WTC11 (cell line): Measurements from ENCODE around the gene NT5C. TPM values are rescaled to one million over a fixed set of nuclear protein-coding genes. Genes with fewer than 3 reads are reported as not detected.

Source experiments
- ATAC-seq: fragments of 200-7000 bp; cut with Tn5 transposase; 2 replicates; pipeline ENCODE4 v1.10.0; 2021; ENCODE audit warnings: mild to moderate bottlenecking, moderate library complexity
- CTCF ChIA-PET: fragments of 300-600 bp; sonication (Branson Sonifier 250); formaldehyde crosslinking; loops from one replicate; lab custom pipeline; 2021; ENCODE audit warnings: antibody characterized with exemption; lab: Charles Lee
- POLR2A ChIA-PET: fragments of 350-600 bp; sonication (Branson Sonifier 250); formaldehyde crosslinking; loops from one replicate; lab custom pipeline; 2021; ENCODE audit warnings: antibody characterized with exemption; lab: Charles Lee
- DNase-seq: peaks from one replicate; pipeline ENCODE4 v3.0.0; 2021; ENCODE audit warnings: low spot score
- H3K27ac Mint-ChIP-seq: 2 replicates; pipeline ENCODE4 v1.8.0; 2021; ENCODE audit warnings: mixed read lengths
- H3K27me3 Mint-ChIP-seq: 2 replicates; pipeline ENCODE4 v1.8.0; 2021; ENCODE audit warnings: low read depth, mild to moderate bottlenecking, moderate library complexity, mixed read lengths
- H3K36me3 Mint-ChIP-seq: 2 replicates; pipeline ENCODE4 v1.8.0; 2021; ENCODE audit warnings: mixed read lengths
- H3K4me1 Mint-ChIP-seq: 2 replicates; pipeline ENCODE4 v1.8.0; 2022; ENCODE audit warnings: mixed read lengths
- H3K4me3 Mint-ChIP-seq: 2 replicates; pipeline ENCODE4 v1.8.0; 2021; ENCODE audit warnings: mild to moderate bottlenecking, moderate library complexity, mixed read lengths
- H3K9me3 Mint-ChIP-seq: 2 replicates; pipeline ENCODE4 v1.8.0; 2021; ENCODE audit warnings: mixed read lengths
- ATF1 ChIP-seq: sonication (generic); formaldehyde crosslinking; IDR thresholded peaks from 2 replicates; pipeline ENCODE4 v1.8.1; 2023; ENCODE audit warnings: mild to moderate bottlenecking, moderate library complexity, missing genetic modification reagents
- JAZF1 ChIP-seq: fragments of 250-450 bp; sonication (Bioruptor Pico); IDR thresholded peaks from 2 replicates; pipeline ENCODE4 v1.9.0; 2021; ENCODE audit warnings: moderate library complexity, mild to moderate bottlenecking, inconsistent platforms
- MXD4 ChIP-seq: fragments of 250-450 bp; sonication (Bioruptor Pico); IDR thresholded peaks from 2 replicates; pipeline ENCODE4 v1.8.0; 2021; ENCODE audit warnings: mild to moderate bottlenecking, moderate library complexity, borderline replicate concordance
- NFATC4 ChIP-seq: fragments of 250-450 bp; sonication (Bioruptor Pico); IDR thresholded peaks from 2 replicates; pipeline ENCODE4 v1.9.0; 2021; ENCODE audit warnings: mild to moderate bottlenecking
- NFYB ChIP-seq: sonication (generic); formaldehyde crosslinking; conservative IDR thresholded peaks from 2 replicates; pipeline ENCODE4 v1.8.0; 2022; ENCODE audit warnings: low read depth, missing genetic modification reagents
- NR3C1 ChIP-seq: sonication (generic); formaldehyde crosslinking; conservative IDR thresholded peaks from 2 replicates; pipeline ENCODE4 v1.8.1; 2023; ENCODE audit warnings: low read depth, mild to moderate bottlenecking, missing genetic modification reagents
- RORB ChIP-seq: fragments of 250-450 bp; sonication (Bioruptor Pico); IDR thresholded peaks from 2 replicates; pipeline ENCODE4 v1.9.0; 2021; ENCODE audit warnings: mild to moderate bottlenecking
- SP1 ChIP-seq: sonication (generic); formaldehyde crosslinking; conservative IDR thresholded peaks from 2 replicates; pipeline ENCODE4 v1.8.1; 2022; ENCODE audit warnings: missing genetic modification reagents
- ZNF121 ChIP-seq: sonication (generic); formaldehyde crosslinking; IDR thresholded peaks from 2 replicates; pipeline ENCODE4 v1.8.0; 2023; ENCODE audit warnings: missing genetic modification reagents
- ZNF232 ChIP-seq: sonication (generic); formaldehyde crosslinking; IDR thresholded peaks from 2 replicates; pipeline ENCODE4 v1.8.0; 2022; ENCODE audit warnings: mild to moderate bottlenecking, missing genetic modification reagents
- ZNF423 ChIP-seq: fragments of 250-450 bp; sonication (Bioruptor Pico); IDR thresholded peaks from 2 replicates; pipeline ENCODE4 v2.1.2; 2022; ENCODE audit warnings: mild to moderate bottlenecking, moderate library complexity
- total RNA-seq: library from RNA; stranded (reverse); gene quantifications from 3 replicates; pipeline ENCODE4 v1.2.3, GENCODE V29; 2021
- TF ChIP-seq, protein P1 (sequence below): sonication (generic); formaldehyde crosslinking; conservative IDR thresholded peaks from 2 replicates; pipeline ENCODE4 v1.8.1; 2022; ENCODE audit warnings: mild to moderate bottlenecking, missing genetic modification reagents
- TF ChIP-seq, protein P2 (sequence below): sonication (generic); formaldehyde crosslinking; IDR thresholded peaks from 2 replicates; pipeline ENCODE4 v1.8.1; 2022; ENCODE audit warnings: mild to moderate bottlenecking, missing genetic modification reagents, moderate library complexity, borderline replicate concordance
- TF ChIP-seq, protein P3 (sequence below): sonication (generic); formaldehyde crosslinking; IDR thresholded peaks from 2 replicates; pipeline ENCODE4 v1.8.0; 2022; ENCODE audit warnings: missing genetic modification reagents
- TF ChIP-seq, protein P4 (sequence below): sonication (generic); formaldehyde crosslinking; IDR thresholded peaks from 2 replicates; pipeline ENCODE4 v1.8.1; 2022; ENCODE audit warnings: low read depth, missing genetic modification reagents, borderline replicate concordance

NT5C gene
- total RNA-seq, 1 experiment from 2014 or later, result 91.0 TPM

DNA sequence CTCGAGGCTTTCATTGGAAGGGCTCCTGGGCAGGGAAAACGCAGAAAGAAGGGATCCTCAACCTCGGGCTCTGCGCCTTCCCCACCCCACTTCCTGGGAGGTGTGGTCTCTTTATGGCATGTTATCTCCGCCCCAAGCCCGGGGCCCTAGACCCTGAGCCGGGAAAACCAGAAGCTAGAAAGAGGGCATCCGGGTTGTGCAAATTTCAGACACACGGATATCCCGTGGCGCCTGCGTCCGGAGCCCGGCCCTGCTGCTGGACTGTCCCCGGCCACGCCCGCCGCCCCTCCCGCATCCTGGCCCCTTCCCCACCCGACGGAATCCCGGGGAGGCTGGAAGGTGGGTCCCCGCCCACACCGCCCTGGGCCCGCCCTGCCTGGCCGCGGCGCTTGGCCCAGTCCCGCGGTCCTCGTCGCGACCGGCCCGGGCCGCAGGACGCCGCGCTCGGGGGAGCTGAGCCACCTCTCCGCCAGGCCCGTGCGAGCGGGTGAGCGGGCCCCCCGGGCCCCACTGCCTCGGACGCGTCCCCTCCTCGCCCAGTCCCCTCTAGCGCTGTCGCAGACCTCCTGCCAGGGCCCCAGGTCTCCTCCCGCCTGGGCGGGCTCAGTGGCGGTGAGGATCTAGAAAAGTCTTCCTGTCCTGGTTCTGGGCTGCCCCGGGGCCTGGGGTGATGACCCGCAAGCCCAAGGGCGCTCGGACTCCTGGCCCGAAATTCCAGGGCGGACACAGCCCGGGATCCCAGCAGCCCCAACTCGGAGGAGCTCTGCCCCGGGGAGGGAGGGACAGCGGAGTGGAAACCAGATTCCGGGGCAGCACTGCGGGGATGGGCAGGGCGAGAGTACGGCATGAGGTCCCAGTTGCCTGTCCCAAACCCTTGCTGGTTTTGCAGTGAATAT, 43.7 kb downstream of the NT5C start, which contains the start of gene SLC16A5 (continued):
- TF ChIP-seq NR3C1 (CRISPR knock-in tag), result peak; percentile 46; the same call in 1 of the 2 replicates
- TF ChIP-seq, protein P1, sequence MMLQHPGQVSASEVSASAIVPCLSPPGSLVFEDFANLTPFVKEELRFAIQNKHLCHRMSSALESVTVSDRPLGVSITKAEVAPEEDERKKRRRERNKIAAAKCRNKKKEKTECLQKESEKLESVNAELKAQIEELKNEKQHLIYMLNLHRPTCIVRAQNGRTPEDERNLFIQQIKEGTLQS (CRISPR knock-in tag), result no peak
- TF ChIP-seq ZNF423, result peak; percentile 46; the same call in 1 of the 2 replicates
- TF ChIP-seq RORB (CRISPR knock-in tag), result no peak
- TF ChIP-seq NFYB (CRISPR knock-in tag), result no peak
- TF ChIP-seq, protein P2, sequence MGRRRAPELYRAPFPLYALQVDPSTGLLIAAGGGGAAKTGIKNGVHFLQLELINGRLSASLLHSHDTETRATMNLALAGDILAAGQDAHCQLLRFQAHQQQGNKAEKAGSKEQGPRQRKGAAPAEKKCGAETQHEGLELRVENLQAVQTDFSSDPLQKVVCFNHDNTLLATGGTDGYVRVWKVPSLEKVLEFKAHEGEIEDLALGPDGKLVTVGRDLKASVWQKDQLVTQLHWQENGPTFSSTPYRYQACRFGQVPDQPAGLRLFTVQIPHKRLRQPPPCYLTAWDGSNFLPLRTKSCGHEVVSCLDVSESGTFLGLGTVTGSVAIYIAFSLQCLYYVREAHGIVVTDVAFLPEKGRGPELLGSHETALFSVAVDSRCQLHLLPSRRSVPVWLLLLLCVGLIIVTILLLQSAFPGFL, result no peak
- TF ChIP-seq, protein P3, sequence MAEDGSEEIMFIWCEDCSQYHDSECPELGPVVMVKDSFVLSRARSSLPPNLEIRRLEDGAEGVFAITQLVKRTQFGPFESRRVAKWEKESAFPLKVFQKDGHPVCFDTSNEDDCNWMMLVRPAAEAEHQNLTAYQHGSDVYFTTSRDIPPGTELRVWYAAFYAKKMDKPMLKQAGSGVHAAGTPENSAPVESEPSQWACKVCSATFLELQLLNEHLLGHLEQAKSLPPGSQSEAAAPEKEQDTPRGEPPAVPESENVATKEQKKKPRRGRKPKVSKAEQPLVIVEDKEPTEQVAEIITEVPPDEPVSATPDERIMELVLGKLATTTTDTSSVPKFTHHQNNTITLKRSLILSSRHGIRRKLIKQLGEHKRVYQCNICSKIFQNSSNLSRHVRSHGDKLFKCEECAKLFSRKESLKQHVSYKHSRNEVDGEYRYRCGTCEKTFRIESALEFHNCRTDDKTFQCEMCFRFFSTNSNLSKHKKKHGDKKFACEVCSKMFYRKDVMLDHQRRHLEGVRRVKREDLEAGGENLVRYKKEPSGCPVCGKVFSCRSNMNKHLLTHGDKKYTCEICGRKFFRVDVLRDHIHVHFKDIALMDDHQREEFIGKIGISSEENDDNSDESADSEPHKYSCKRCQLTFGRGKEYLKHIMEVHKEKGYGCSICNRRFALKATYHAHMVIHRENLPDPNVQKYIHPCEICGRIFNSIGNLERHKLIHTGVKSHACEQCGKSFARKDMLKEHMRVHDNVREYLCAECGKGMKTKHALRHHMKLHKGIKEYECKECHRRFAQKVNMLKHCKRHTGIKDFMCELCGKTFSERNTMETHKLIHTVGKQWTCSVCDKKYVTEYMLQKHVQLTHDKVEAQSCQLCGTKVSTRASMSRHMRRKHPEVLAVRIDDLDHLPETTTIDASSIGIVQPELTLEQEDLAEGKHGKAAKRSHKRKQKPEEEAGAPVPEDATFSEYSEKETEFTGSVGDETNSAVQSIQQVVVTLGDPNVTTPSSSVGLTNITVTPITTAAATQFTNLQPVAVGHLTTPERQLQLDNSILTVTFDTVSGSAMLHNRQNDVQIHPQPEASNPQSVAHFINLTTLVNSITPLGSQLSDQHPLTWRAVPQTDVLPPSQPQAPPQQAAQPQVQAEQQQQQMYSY (CRISPR knock-in tag), result no peak
- TF ChIP-seq NFATC4 (CRISPR knock-in tag), result no peak
- peak; percentile 84; the same call in 1 of the 2 replicates for TF ChIP-seq SP1
- 0 out of 2 replicates have a peak, but pooled peaks have one; percentile 52 for TF ChIP-seq ZNF232 (CRISPR knock-in tag)

DNA sequence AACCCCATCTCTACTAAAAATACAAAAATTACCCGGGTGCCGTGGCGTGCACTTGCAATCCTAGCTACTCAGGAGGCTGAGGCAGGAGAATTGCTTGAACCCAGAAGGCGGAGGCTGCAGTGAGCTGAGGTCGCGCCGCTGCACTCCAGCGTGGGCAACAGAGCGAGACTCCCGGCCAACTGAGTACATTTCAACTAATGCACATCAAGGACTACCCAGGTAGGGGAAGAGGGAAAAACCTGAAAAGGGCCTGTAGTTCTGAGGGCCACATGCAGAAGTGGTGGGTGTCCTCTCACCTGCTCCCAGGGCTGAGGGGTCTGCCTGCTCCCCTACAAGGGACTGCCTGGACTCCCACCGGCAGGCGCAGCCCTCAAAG, 44.4 kb downstream of the NT5C start:
- Mint-ChIP-seq H3K9me3 (no peaks in the 10 kb centered on the region), H3K4me3 (peak overlapping the region; percentile 69), H3K27ac (peak overlapping the region; percentile 97), H3K36me3 (no peaks in the 10 kb centered on the region), H3K27me3 (no peaks in the 10 kb centered on the region; the same call in 1 of the 2 replicates), H3K4me1 (peaks cover 68% of the 10 kb centered on the region)
- ChIA-PET POLR2A (interaction anchor here (0.8 to 2.5 kb wide), 9 partner anchors 9 to 214 kb away, joined by 3 to 9 read pairs (median 4); partner anchors contain the start of genes ARMC7, FDXR, JPT1 and NT5C), CTCF (interaction anchor here (0.7 to 3.1 kb wide), 18 partner anchors 9 to 184 kb away, joined by 4 to 32 read pairs (median 9); partner anchors contain the start of genes ARMC7, MIF4GD, MRPL58 and NT5C)
- TF ChIP-seq, protein P4, sequence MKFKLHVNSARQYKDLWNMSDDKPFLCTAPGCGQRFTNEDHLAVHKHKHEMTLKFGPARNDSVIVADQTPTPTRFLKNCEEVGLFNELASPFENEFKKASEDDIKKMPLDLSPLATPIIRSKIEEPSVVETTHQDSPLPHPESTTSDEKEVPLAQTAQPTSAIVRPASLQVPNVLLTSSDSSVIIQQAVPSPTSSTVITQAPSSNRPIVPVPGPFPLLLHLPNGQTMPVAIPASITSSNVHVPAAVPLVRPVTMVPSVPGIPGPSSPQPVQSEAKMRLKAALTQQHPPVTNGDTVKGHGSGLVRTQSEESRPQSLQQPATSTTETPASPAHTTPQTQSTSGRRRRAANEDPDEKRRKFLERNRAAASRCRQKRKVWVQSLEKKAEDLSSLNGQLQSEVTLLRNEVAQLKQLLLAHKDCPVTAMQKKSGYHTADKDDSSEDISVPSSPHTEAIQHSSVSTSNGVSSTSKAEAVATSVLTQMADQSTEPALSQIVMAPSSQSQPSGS (CRISPR knock-in tag), result no peak
- TF ChIP-seq ATF1 (CRISPR knock-in tag), result no peak
- TF ChIP-seq ZNF121 (CRISPR knock-in tag), result peak; percentile 93
- TF ChIP-seq MXD4 (CRISPR knock-in tag), result no peak
- TF ChIP-seq JAZF1, result no peak
- ATAC-seq (no peak), DNase-seq (no peak)
